PC-3 (cell line): Measurements from ENCODE around the gene PPFIBP1. TPM values are rescaled to one million over a fixed set of nuclear protein-coding genes. Genes with fewer than 3 reads are reported as not detected.

Experiments used
- ATAC-seq: fragments of 200-7000 bp; cut with Tn5 transposase; 2 replicates; pipeline ENCODE4 v1.9.1; 2020; ENCODE audit warnings: mild to moderate bottlenecking, moderate library complexity
- BruUV-seq: library from RNA; stranded (reverse); fragments of 400-500 nt; replicated peaks from 2 replicates; lab custom pipeline; 2021; lab: Mats Ljungman, UMichigan
- CTCF ChIA-PET: fragments of 300-600 bp; sonication (Branson Sonifier 250); formaldehyde crosslinking; loops from one replicate; lab custom pipeline; 2022; ENCODE audit warnings: antibody characterized with exemption; lab: Charles Lee
- POLR2A ChIA-PET: fragments of 300-600 bp; sonication (Branson Sonifier 250); formaldehyde crosslinking; loops from one replicate; lab custom pipeline; 2022; ENCODE audit warnings: antibody characterized with exemption; ENCODE audit not compliant: unreplicated experiment; lab: Charles Lee
- DNase-seq: peaks from one replicate; pipeline ENCODE4 v3.0.0-alpha.2; 2015
- H2AFZ ChIP-seq: fragments of 300-600 bp; sonication (generic); 2 replicates; pipeline ENCODE4 v1.6.0; 2016; ENCODE audit warnings: antibody characterized with exemption, low read length
- H3F3A ChIP-seq: fragments of 300-600 bp; sonication (generic); one replicate; pipeline ENCODE4 v1.6.0; 2017; ENCODE audit warnings: antibody characterized with exemption, low read length, control low read depth, mild to moderate bottlenecking; ENCODE audit not compliant: unreplicated experiment
- H3K27ac ChIP-seq: fragments of 300-600 bp; sonication (generic); 2 replicates; pipeline ENCODE4 v1.5.1; 2016; ENCODE audit warnings: mild to moderate bottlenecking, low read length
- H3K27me3 ChIP-seq: fragments of 300-600 bp; sonication (generic); 2 replicates; pipeline ENCODE4 v1.6.1; 2016; ENCODE audit warnings: low read length, mixed read lengths
- H3K36me3 ChIP-seq: fragments of 300-600 bp; sonication (generic); 2 replicates; pipeline ENCODE4 v1.6.1; 2016; ENCODE audit warnings: low read depth, mixed run types, low read length, mixed read lengths
- H3K4me1 ChIP-seq: fragments of 300-600 bp; sonication (generic); 2 replicates; pipeline ENCODE4 v1.5.1; 2016; ENCODE audit warnings: low read length; ENCODE audit not compliant: insufficient read depth
- H3K4me2 ChIP-seq: fragments of 300-600 bp; sonication (generic); 2 replicates; pipeline ENCODE4 v1.6.0; 2016; ENCODE audit warnings: low read length
- H3K4me3 ChIP-seq: fragments of 300-600 bp; sonication (generic); 2 replicates; pipeline ENCODE4 v1.5.1; 2016; ENCODE audit warnings: mild to moderate bottlenecking, low read length, mixed read lengths
- H3K79me2 ChIP-seq: fragments of 300-600 bp; sonication (generic); 2 replicates; pipeline ENCODE4 v1.6.1; 2017; ENCODE audit warnings: low read length, mixed read lengths
- H3K9ac ChIP-seq: fragments of 300-600 bp; sonication (generic); 2 replicates; pipeline ENCODE4 v1.6.0; 2016; ENCODE audit warnings: mild to moderate bottlenecking, low read length
- H3K9me2 ChIP-seq: fragments of 300-600 bp; sonication (generic); replicated peaks from 2 replicates; pipeline ENCODE4 v1.6.1; 2016; ENCODE audit warnings: mixed run types, low read length, mixed read lengths
- H3K9me3 ChIP-seq: fragments of 300-600 bp; sonication (generic); 2 replicates; pipeline ENCODE4 v1.6.1; 2016; ENCODE audit warnings: low read length, mixed read lengths
- H4K20me1 ChIP-seq: fragments of 300-600 bp; sonication (generic); 2 replicates; pipeline ENCODE4 v1.6.1; 2016; ENCODE audit warnings: low read length, mixed read lengths
- EZH2 ChIP-seq: fragments of 300-600 bp; sonication (generic); IDR thresholded peaks from one replicate; pipeline ENCODE4 v1.6.1; 2017; ENCODE audit warnings: antibody characterized with exemption, mild to moderate bottlenecking, low read length; ENCODE audit not compliant: unreplicated experiment
- EZH2phosphoT487 ChIP-seq: fragments of 300-600 bp; sonication (generic); IDR thresholded peaks from 2 replicates; pipeline ENCODE4 v1.6.1; 2018; ENCODE audit warnings: mild to moderate bottlenecking, antibody characterized with exemption, low read length, borderline replicate concordance
- intact Hi-C: fragments of 100-400 bp; cut with micrococcal nuclease; formaldehyde crosslinking; loops from 2 replicates; pipeline ENCODE4 v1.9.0; 2023
- total RNA-seq: library from RNA; depleted of rRNA; stranded (reverse); fragments of >200 nt; gene quantifications from 2 replicates; pipeline ENCODE4 v1.2.3, GENCODE V29; 2014
- TF ChIP-seq, protein P1 (sequence below): fragments of 300-600 bp; sonication (generic); conservative IDR thresholded peaks from 2 replicates; pipeline ENCODE4 v1.5.1; 2017; ENCODE audit warnings: antibody characterized with exemption, low read depth, mild to moderate bottlenecking, low read length

The PPFIBP1 gene
- total RNA-seq, 1 experiment from 2014 or later: 56.9 TPM

DNA sequence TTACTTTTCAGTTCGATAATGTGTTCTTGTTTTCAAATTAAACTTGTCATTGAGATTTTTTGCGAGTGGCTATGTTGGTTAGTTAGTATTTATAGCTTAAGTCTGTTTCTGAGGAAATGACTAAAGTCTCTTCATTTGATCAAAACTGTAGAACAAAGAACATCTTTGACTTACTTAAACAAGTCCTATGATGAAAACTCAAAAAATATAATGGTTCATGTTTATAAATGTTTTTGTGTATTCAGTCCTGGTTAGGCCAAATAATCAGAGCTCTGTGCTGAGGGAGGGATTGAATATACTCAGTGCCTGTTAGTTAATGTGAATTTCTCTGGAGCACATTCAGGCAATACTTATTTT, 51.7 kb downstream of the PPFIBP1 start:
- H3K79me2 ChIP-seq: peaks cover 59% of the 10 kb centered on the region
- peaks cover 66% of the 10 kb centered on the region for H3K4me1 ChIP-seq
- no TSS peak for BruUV-seq
- H3K27ac ChIP-seq: peak overlapping the region; percentile 96
- TF ChIP-seq EZH2 (no peak), EZH2phosphoT487 (no peak)
- TF ChIP-seq, protein P1, sequence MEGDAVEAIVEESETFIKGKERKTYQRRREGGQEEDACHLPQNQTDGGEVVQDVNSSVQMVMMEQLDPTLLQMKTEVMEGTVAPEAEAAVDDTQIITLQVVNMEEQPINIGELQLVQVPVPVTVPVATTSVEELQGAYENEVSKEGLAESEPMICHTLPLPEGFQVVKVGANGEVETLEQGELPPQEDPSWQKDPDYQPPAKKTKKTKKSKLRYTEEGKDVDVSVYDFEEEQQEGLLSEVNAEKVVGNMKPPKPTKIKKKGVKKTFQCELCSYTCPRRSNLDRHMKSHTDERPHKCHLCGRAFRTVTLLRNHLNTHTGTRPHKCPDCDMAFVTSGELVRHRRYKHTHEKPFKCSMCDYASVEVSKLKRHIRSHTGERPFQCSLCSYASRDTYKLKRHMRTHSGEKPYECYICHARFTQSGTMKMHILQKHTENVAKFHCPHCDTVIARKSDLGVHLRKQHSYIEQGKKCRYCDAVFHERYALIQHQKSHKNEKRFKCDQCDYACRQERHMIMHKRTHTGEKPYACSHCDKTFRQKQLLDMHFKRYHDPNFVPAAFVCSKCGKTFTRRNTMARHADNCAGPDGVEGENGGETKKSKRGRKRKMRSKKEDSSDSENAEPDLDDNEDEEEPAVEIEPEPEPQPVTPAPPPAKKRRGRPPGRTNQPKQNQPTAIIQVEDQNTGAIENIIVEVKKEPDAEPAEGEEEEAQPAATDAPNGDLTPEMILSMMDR: no peak
- H3K4me3 ChIP-seq: peak overlapping the region; percentile 29
- ChIA-PET CTCF (no interaction called here), POLR2A (interaction anchor here (0.6 to 1.1 kb wide), 4 partner anchors 14 to 278 kb away, joined by 4 to 10 read pairs (median 5); partner anchors contain the start of gene PPFIBP1)
- H3K4me2 ChIP-seq: peak overlapping the region; percentile 67
- no peaks in the 10 kb centered on the region for H3K9me3 ChIP-seq
- intact Hi-C loops: loop anchor here (1.0 to 2.0 kb wide), 3 partner anchors 17 to 119 kb away; no protein-coding TSS in a partner anchor
- H2AFZ ChIP-seq: no peak overlapping the region
- no peaks in the 10 kb centered on the region for H4K20me1 ChIP-seq
- peaks cover 16% of the 10 kb centered on the region for H3F3A ChIP-seq
- peaks cover 7% of the 10 kb centered on the region; the same call in 1 of the 2 replicates for H3K36me3 ChIP-seq
- no peaks in the 10 kb centered on the region for H3K27me3 ChIP-seq
- peak; percentile 49 for DNase-seq
- ATAC-seq: peak; percentile 30
- peak overlapping the region; percentile 79 for H3K9ac ChIP-seq
- H3K9me2 ChIP-seq: no peaks in the 10 kb centered on the region

DNA sequence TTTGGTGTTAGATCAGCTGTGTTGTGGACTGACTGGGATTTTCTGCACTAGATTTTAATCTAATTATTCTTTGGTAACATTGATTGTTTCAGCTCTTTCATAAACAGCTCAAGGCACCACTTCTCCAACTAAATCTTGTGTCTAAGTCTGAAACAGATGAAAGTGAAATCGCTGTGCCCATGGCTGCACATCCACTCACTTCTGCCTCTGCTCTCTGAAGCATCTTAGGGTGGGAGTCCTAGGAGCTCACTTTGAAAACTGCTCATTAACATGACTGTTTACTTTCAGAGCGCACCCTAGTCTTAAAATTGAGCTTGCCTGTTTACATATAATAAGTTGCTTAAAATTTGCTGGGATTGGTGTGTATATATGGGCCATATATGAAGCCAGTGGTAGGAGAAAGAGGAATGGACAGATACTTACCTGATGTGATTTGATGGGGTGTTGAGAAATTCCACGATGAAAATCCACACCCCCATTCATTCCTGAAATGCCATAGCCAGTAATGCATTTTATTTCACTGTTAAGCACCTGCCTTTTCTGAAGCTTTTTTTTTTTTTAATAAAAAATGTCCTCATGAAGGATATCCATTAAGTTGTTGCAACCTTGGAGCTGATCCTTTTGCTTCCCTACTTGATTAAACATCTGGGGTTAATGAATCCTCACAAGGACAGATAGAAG, 52.8 kb downstream of the PPFIBP1 start:
- DNase-seq: no peak
- Histone ChIP-seq H3K27me3 (no peaks in the 10 kb centered on the region), H3F3A (peaks cover 16% of the 10 kb centered on the region), H3K4me3 (no peak overlapping the region), H3K4me1 (peaks cover 58% of the 10 kb centered on the region), H3K9me3 (no peaks in the 10 kb centered on the region), H3K27ac (peak overlapping the region; percentile 96), H3K4me2 (no peak overlapping the region), H4K20me1 (no peaks in the 10 kb centered on the region), H3K79me2 (peaks cover 49% of the 10 kb centered on the region), H2AFZ (no peak overlapping the region), H3K9ac (no peak overlapping the region), H3K36me3 (peaks cover 7% of the 10 kb centered on the region; the same call in 1 of the 2 replicates), H3K9me2 (no peaks in the 10 kb centered on the region)
- ChIA-PET CTCF (no interaction called here), POLR2A (no interaction called here)
- intact Hi-C loops: no loop called here
- TF ChIP-seq EZH2 (no peak), EZH2phosphoT487 (no peak)
- TF ChIP-seq, protein P1: no peak
- BruUV-seq: no TSS peak
- no peak for ATAC-seq

DNA sequence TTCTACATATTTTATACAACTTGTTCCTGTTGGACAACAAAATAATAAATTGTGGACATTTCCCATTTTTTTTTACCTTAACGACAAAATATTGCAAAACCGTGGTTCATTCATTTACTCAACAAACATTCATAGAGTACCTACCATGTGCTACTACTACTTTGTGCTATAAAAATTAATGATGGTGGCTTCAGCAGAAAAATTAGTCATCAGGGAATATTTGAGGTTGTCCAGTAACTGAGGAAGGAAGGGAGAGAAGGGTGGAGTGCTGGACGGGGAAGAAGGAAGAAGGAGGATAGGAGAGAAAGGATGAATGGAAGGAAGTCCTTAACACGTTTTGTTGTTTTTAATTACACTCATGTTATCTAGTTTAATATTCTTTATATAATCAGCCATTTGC, 53.7 kb downstream of the PPFIBP1 start:
- Histone ChIP-seq H3K9me2 (no peaks in the 10 kb centered on the region), H3F3A (peaks cover 16% of the 10 kb centered on the region), H3K36me3 (peaks cover 7% of the 10 kb centered on the region; the same call in 1 of the 2 replicates), H3K4me1 (peaks cover 50% of the 10 kb centered on the region), H3K27me3 (no peaks in the 10 kb centered on the region), H3K27ac (0 out of 2 replicates have a peak overlapping the region, but pooled peaks have one; percentile 1), H3K4me3 (no peak overlapping the region), H3K4me2 (no peak overlapping the region), H2AFZ (no peak overlapping the region), H3K9ac (no peak overlapping the region), H3K79me2 (peaks cover 43% of the 10 kb centered on the region), H4K20me1 (no peaks in the 10 kb centered on the region), H3K9me3 (no peaks in the 10 kb centered on the region)
- BruUV-seq: no TSS peak
- TF ChIP-seq, protein P1: no peak
- no peak for TF ChIP-seq EZH2
- peak; percentile 43 for DNase-seq
- intact Hi-C loops: no loop called here
- POLR2A ChIA-PET: no interaction called here
- no peak for ATAC-seq
- CTCF ChIA-PET: no interaction called here
